GM18858 (cell line): Measurements from ENCODE around the gene IPPK.
"Not testable (repeated sequence)": the region's sequence is repeated elsewhere in the genome, so short reads cannot be mapped to it uniquely, and the experiment has no call there.

Source experiments
- ATAC-seq: cut with Tn5 transposase; IDR thresholded peaks from one replicate; pipeline ENCODE4 v1.9.1; 2021; ENCODE audit not compliant: unreplicated experiment

Gene IPPK

DNA sequence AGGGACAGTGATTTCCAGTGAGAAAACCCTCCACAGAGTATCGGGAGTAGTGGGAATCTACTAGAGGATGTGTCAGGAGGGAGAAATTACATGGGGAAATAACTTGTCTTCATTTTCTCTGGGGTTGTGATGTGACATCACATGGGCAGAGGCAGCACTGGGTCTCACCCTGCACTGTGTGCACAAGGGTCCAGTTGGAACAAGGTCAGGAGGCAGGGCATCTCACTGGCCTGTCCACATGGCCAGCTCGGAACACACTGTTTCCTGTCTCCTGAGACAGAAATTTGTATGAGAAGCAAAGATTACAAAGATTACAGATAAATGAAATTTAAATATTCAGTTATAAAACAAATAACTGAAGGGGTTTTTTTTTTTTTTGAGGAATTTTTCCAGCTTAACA is 71.5 kb downstream of the IPPK start:
- no peak for ATAC-seq

DNA sequence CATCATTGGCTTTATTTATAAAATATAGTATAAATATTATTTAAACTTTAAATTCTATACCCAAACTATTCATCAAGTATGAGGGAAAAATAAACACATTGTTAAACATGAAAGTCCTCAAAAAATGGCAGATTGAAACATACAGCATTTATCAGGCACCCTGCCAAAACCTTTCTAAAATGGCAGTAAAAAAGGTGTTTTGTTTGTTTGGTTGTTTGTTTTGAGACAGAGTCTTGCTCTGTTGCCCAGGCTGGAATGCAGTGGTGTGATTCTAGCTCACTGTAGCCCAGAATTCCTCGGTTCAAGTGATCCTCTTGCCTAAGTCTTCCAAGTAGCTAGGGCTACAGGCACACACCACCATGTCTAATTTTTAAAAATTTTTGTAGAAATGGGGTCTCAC is 74.0 kb downstream of the IPPK start:
- no peak for ATAC-seq

DNA sequence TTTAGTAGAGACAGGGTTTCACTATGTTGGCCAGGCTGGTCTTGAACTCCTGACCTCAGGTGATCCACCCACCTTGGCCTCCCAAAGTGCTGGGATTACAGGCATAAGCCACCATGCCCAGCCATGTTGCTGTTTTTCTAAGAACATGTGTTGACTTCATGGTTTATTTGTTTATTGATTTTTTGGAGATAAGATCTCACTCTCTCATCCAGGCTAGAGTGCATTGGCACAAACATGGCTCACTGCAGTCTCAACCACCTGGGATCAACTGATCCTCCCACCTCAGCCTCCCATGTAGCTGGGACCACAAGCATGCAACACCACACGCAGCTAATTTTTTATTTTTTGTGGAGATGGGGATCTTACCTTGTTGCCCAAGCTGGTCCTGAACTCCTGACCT is 74.9 kb downstream of the IPPK start:
- not testable (repeated sequence) for ATAC-seq

DNA sequence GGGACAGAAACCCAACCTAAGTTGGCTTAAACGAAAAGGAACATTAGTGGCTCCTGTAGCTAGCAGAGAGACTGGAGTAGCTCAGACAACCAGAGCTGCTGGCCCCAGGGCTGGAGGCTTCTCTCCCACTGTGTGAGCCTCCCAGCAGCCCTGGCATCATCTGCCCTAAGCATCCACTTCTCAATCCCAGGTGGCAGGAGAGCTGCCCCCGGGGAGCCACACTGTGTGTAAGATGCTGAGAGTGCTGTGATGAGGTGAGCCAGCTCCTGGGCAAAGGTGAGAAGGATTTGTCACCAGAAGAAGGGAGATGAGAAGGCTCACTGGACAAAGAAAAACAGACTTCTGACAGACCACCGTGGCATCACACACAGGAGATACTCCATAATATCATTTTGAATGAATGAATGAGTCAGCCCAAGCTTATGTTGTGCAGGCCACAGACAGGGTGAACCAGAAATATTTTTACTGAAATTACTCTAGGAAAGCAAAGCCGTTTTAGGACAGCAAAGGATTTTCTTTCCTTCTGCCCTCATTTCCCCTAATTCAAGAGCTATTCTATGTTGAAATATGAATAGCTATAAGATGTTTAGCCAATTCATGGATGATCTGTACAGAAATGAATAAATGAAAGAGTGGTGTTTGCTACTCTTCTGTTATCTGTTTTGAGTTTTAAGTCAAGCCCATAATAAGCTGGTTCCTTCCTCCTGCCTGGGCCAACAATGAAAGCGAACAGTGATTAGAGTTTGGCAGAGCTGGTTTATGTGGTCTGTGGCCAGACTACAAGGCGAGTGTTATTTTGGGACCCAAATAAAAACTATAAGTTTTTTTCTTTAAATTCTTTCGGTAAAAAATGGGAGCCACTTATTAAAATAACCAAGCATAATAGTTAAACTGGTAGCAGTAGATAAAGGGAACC is 76.7 kb downstream of the IPPK start:
- no peak for ATAC-seq

DNA sequence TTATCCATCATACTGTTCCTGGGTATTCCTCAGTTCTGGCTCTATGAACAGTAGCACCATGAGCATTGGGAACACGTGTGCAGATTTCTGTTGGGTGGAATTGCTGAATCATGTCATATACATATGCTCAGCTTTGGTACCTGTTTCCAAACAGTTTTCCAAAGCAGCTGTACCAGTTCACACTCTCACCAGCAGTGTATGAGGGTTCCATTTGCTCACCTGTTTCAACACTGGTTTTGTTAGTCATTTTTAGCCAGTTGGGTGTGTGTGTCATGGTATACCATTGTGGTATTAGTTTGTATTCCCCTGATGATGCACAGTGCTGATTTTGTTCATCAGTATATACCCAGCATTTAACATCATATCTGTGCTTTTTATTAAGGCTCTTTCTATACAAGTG is 77.4 kb downstream of the IPPK start:
- no peak for ATAC-seq

DNA sequence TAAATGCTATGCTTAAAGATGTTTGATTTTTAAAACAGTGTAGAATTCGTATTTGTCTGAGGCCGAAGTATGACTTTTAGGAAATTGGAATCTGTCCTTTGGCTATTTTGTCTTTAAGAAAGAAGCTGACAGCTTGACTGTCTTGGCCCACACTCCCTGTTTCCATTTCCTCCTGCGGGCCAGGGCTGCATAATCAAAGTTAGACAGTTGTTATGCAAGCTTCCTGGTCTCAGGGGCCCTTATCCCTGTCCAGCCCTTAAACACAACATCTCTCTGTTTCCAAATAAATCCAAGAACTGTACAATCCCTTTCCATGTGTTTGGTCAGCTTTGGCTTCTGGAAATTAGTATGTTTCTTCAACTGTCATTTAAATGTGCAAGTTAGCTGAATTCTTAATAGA is 79.6 kb downstream of the IPPK start:
- ATAC-seq = no peak

DNA sequence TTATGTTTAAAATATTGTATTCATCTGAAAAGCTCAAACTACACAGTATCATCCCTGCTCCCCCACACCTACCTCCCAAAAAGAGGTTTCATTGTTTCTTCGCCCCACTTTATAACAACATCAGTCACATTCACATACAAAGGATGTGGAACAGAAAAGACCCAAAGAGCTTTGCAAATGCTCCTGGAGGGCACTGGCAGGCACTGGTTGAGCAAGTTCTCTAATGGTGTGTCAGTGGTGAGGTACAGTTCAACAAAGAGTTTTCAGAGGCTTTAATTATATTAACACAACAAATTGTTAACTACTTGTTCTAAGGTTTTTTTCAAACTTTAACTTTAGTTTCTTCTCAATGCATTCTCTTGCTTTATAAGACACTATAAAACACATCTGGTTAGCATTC is 80.0 kb downstream of the IPPK start:
- no peak for ATAC-seq

DNA sequence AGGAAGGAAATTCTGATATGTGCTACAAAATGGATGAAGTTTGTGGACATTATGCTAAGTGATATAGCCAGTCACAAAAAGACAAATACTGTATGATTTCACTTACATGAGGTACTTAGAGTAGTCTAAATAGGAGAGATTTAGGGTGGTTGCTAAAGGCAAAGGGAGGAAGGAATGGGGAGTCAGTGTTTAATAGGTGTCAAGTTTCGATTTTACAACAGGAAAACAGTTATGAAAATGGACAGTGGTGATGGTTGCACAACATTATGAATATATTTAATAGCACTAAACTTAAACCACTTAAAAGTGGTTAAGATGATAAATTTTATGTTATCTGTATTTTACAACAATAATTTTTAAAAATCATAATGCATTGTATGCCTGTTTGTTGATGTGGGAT is 93.8 kb downstream of the IPPK start:
- ATAC-seq = no peak

DNA sequence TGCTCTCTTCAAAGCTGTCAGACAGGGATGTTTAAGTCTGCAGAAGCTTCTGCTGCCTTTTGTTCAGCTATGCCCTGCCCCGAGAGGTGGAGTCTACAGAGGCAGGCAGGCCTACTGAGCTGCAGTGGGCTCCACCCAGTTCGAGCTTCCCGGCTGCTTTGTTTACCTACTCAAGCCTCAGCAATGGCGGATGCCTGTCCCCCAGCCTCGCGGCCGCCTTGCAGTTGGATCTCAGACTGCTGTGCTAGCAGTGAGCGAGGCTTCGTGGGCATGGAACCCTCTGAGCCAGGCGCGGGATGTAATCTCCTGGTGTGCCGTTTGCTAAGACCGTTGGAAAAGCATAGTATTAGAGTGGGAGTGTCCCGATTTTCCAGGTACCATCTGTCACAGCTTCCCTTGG is 96.3 kb downstream of the IPPK start:
- not testable (repeated sequence) for ATAC-seq

DNA sequence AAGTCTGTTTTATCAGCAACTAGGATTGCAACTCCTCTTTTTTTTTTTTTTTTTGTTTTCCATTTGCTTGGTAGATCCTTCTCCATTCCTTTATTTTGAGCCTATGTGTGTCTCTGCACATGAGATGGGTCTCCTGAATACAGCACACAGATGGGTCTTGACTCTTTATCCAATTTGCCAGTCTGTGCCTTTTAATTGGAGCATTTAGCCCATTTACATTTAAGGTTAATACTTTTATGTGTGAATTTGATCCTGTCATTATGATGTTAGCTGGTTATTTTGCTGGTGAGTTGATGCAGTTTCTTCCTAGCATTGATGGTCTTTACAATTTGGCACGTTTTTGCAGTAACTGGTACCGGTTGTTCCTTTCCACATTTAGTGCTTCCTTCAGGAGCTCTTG is 98.1 kb downstream of the IPPK start:
- not testable (repeated sequence) for ATAC-seq

DNA sequence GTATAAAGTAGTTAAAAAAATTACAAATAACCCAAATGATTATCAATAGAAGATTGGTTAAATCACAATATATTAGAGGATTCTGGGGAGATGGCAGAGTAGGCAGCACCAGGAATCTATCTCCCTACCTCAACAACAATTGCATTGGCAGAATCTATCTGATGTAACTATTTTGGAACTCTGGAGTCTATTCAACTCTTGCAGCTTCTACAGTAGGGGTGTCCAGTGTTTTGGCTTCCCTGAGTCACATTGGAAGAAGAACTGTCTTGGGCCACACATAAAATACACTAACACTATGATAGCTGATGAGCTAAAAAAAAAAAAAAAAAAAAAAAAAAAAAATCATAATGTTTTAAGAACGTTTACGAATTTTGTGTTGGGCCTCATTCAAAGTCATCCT is 104.9 kb downstream of the IPPK start:
- ATAC-seq = no peak

DNA sequence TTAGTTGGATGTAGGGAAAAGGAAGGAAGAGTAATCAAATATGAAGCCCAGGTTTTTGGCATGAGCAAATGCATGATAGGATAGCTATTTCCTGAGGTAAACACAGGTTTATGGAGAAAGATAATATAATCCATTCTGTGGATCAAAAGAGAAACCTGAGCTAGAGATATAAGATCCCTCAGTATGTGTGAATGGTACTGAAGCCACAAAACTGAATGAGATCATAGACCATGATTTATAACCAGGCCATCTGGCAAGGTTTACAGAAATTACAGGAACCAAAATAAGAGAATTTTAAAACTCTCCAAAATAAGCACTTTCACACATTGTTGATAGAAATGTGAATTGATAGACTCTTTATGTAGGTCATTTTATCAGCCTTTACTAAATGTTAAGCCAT is 105.4 kb downstream of the IPPK start:
- no peak for ATAC-seq
